IMR-90 (cell line): ENCODE measurements around the gene GLS. TPM values are rescaled to one million over a fixed set of nuclear protein-coding genes. Genes with fewer than 3 reads are reported as not detected.
"Not testable (repeated sequence)": the region's sequence is repeated elsewhere in the genome, so short reads cannot be mapped to it uniquely, and the experiment has no call there.

ENCODE experiments used
- ATAC-seq: fragments of 200-7000 bp; cut with Tn5 transposase; 2 replicates; pipeline ENCODE4 v1.9.1; 2020; ENCODE audit warnings: low read depth, mild to moderate bottlenecking, moderate library complexity
- BruUV-seq: library from RNA; stranded (reverse); fragments of 400-500 nt; replicated peaks from 2 replicates; lab custom pipeline; 2021; lab: Mats Ljungman, UMichigan
- CTCF ChIA-PET: fragments of 300-600 bp; formaldehyde crosslinking; extraction: SDS; loops from one replicate; lab custom pipeline; 2021; ENCODE audit warnings: antibody characterized with exemption; lab: Yijun Ruan, JAX
- POLR2A ChIA-PET: fragments of 300-600 bp; sonication (Branson Sonifier 250); formaldehyde crosslinking; loops from one replicate; lab custom pipeline; 2022; ENCODE audit warnings: antibody characterized with exemption; ENCODE audit not compliant: unreplicated experiment; lab: Charles Lee
- DNase-seq: peaks from one replicate; pipeline ENCODE4 v3.0.0; 2013
- H2AFZ ChIP-seq: replicated peaks from 2 replicates; pipeline ENCODE3; 2013; ENCODE audit warnings: low read length, mild to moderate bottlenecking; ENCODE audit not compliant: poor library complexity
- H2AK5ac ChIP-seq: 2 replicates; pipeline ENCODE4 v1.6.1; 2013; ENCODE audit warnings: low read depth, low read length, inconsistent platforms
- H2AK9ac ChIP-seq: replicated peaks from 2 replicates; pipeline ENCODE3; 2013; ENCODE audit warnings: mild to moderate bottlenecking, low read depth, low read length, moderate library complexity; ENCODE audit not compliant: poor library complexity
- H2BK120ac ChIP-seq: 2 replicates; pipeline ENCODE4 v1.6.1; 2013; ENCODE audit warnings: low read depth, low read length, inconsistent platforms
- H2BK15ac ChIP-seq: 3 replicates; pipeline ENCODE4 v1.6.1; 2013; ENCODE audit warnings: low read depth, low read length, inconsistent platforms
- H2BK20ac ChIP-seq: 2 replicates; pipeline ENCODE4 v1.6.1; 2013; ENCODE audit warnings: low read depth, mild to moderate bottlenecking, inconsistent platforms, low read length, moderate library complexity
- H2BK5ac ChIP-seq: 2 replicates; pipeline ENCODE4 v1.6.1; 2013; ENCODE audit warnings: mild to moderate bottlenecking, low read depth, low read length, inconsistent platforms; ENCODE audit not compliant: poor library complexity, severe bottlenecking
- H3K14ac ChIP-seq: replicated peaks from 2 replicates; pipeline ENCODE4 v1.6.1; 2013; ENCODE audit warnings: low read depth, low read length, inconsistent platforms
- H3K18ac ChIP-seq: 2 replicates; pipeline ENCODE4 v1.6.1; 2013; ENCODE audit warnings: low read depth, low read length, control low read depth
- H3K23ac ChIP-seq: 2 replicates; pipeline ENCODE4 v1.6.1; 2013; ENCODE audit warnings: low read depth, low read length, inconsistent platforms
- H3K27ac ChIP-seq: 2 replicates; pipeline ENCODE4 v1.5.1; 2013; ENCODE audit warnings: mild to moderate bottlenecking, control low read depth, low read length; ENCODE audit not compliant: insufficient read depth
- H3K27me3 ChIP-seq: 2 replicates; pipeline ENCODE4 v1.6.1; 2013; ENCODE audit warnings: low read length; ENCODE audit not compliant: control insufficient read depth, insufficient read depth
- H3K36me3 ChIP-seq: 2 replicates; pipeline ENCODE4 v1.6.1; 2013; ENCODE audit warnings: low read length, mixed read lengths; ENCODE audit not compliant: control insufficient read depth, insufficient read depth
- H3K4ac ChIP-seq: 2 replicates; pipeline ENCODE4 v1.6.1; 2013; ENCODE audit warnings: low read depth, low read length, inconsistent platforms
- H3K4me1 ChIP-seq: 2 replicates; pipeline ENCODE4 v1.6.1; 2013; ENCODE audit warnings: low read length, mixed read lengths; ENCODE audit not compliant: control insufficient read depth, insufficient read depth
- H3K4me2 ChIP-seq: 2 replicates; pipeline ENCODE4 v1.6.1; 2013; ENCODE audit warnings: low read depth, mild to moderate bottlenecking, control low read depth, low read length, moderate library complexity
- H3K4me3 ChIP-seq: 2 replicates; pipeline ENCODE4 v1.5.1; 2013; ENCODE audit warnings: low read depth, mild to moderate bottlenecking, control low read depth, low read length, moderate library complexity; ENCODE audit not compliant: insufficient read depth
- H3K56ac ChIP-seq: 2 replicates; pipeline ENCODE4 v1.6.1; 2013; ENCODE audit warnings: low read length, inconsistent platforms; ENCODE audit not compliant: insufficient read depth; ENCODE audit errors: extremely low read depth
- H3K79me1 ChIP-seq, 2 experiments: 2 replicates each; pipeline ENCODE4 v1.6.1; 2013; ENCODE audit warnings: low read length in 2 of 2, inconsistent platforms in 1 of 2, low read depth in 1 of 2
- H3K9ac ChIP-seq: 2 replicates; pipeline ENCODE4 v1.6.1; 2013; ENCODE audit warnings: low read depth, low read length, control low read depth
- H3K9me1 ChIP-seq: 2 replicates; pipeline ENCODE4 v1.6.1; 2013; ENCODE audit warnings: low read length, inconsistent platforms; ENCODE audit not compliant: insufficient read depth
- H3K9me3 ChIP-seq: 2 replicates; pipeline ENCODE4 v1.6.1; 2013; ENCODE audit warnings: low read length; ENCODE audit not compliant: control insufficient read depth, insufficient read depth
- H4K20me1 ChIP-seq: 2 replicates; pipeline ENCODE4 v1.6.1; 2013; ENCODE audit warnings: low read length, inconsistent platforms; ENCODE audit not compliant: insufficient read depth
- H4K5ac ChIP-seq: 2 replicates; pipeline ENCODE4 v1.6.1; 2013; ENCODE audit warnings: mild to moderate bottlenecking, low read depth, low read length, control low read depth
- H4K8ac ChIP-seq, 2 experiments: 2 replicates each; pipeline ENCODE4 v1.6.1; 2013; ENCODE audit warnings: low read depth in 2 of 2, low read length in 2 of 2, control low read depth in 1 of 2, inconsistent platforms in 1 of 2
- H4K91ac ChIP-seq: 2 replicates; pipeline ENCODE4 v1.6.1; 2013; ENCODE audit warnings: low read depth, low read length, inconsistent platforms; ENCODE audit not compliant: insufficient read depth
- BHLHE40 ChIP-seq: fragments of 150-350 bp; IDR thresholded peaks from 2 replicates; pipeline ENCODE4 v1.6.1; 2016; ENCODE audit warnings: mild to moderate bottlenecking, low read depth, low read length
- CEBPB ChIP-seq: IDR thresholded peaks from 2 replicates; pipeline ENCODE4 v1.6.1; 2012; ENCODE audit warnings: low read depth, low read length, improper control_type of control experiment
- CHD1 ChIP-seq: IDR thresholded peaks from 2 replicates; pipeline ENCODE4 v1.6.1; 2012; ENCODE audit warnings: low read depth, low read length, improper control_type of control experiment
- CTCF ChIP-seq: conservative IDR thresholded peaks from 2 replicates; pipeline ENCODE4 v1.5.1; 2012; ENCODE audit warnings: mild to moderate bottlenecking, low read depth, low read length, improper control_type of control experiment
- ELK1 ChIP-seq: fragments of 150-350 bp; IDR thresholded peaks from 2 replicates; pipeline ENCODE4 v1.6.1; 2016; ENCODE audit warnings: low read depth, mild to moderate bottlenecking, low read length, moderate library complexity, borderline replicate concordance
- NFE2L2 ChIP-seq: fragments of 150-350 bp; IDR thresholded peaks from 2 replicates; pipeline ENCODE4 v1.6.1; 2016; ENCODE audit warnings: low read depth, mild to moderate bottlenecking, low read length
- RFX5 ChIP-seq: IDR thresholded peaks from 2 replicates; pipeline ENCODE4 v1.8.0; 2012; ENCODE audit warnings: low read depth, mild to moderate bottlenecking, low read length, moderate library complexity
- WGBS, 2 experiments: methylation state at CpG; one replicate each; pipeline versions ENCODE4 v1.1.5 to v1.1.7; 2013; ENCODE audit warnings: missing lambda C conversion rate in 2 of 2; ENCODE audit not compliant: insufficient read length in 1 of 2; ENCODE audit errors: extremely low coverage in 2 of 2; 5-methylcytosine and 5-hydroxymethylcytosine counted together
- dilution Hi-C: fragments of 300-500 bp; cut with HindIII; formaldehyde crosslinking; loops from one replicate; pipeline ENCODE4 v1.14.3; 2018; ENCODE audit warnings: low sequenced_read_pairs; ENCODE audit not compliant: unreplicated experiment
- in situ Hi-C: fragments of 300-500 bp; cut with MboI; formaldehyde crosslinking; loops from 3 replicates; pipeline ENCODE4 v1.14.3; 2019; ENCODE audit warnings: low sequenced_read_pairs, inconsistent platforms, mixed read lengths
- intact Hi-C: fragments of 100-400 bp; cut with micrococcal nuclease; formaldehyde crosslinking; loops from 2 replicates; pipeline ENCODE4 v1.10.0; 2022
- polyA plus RNA-seq, 3 experiments: library from polyadenylated mRNA; depleted of rRNA; stranded (reverse); fragments of >200 nt; gene quantifications; 2 replicates each; pipeline ENCODE4 v1.2.3, GENCODE V29; 2012; ENCODE audit warnings: low replicate concordance in 1 of 3
- total RNA-seq: library from RNA; depleted of rRNA; stranded (reverse); fragments of >200 nt; gene quantifications from 2 replicates; pipeline ENCODE4 v1.2.3, GENCODE V29; 2012

GLS gene
- total and polyA plus RNA-seq, 2 of the 4 experiments (the other 2 are of a cell fraction): 87.5 to 130 TPM

- Histone ChIP-seq H2AK5ac (no peak overlapping the region), H2BK15ac (no peak overlapping the region), H4K91ac (no peak overlapping the region), H3K27ac (no peak overlapping the region), H4K8ac (no peak overlapping the region), H2BK20ac (no peak overlapping the region), H3K79me1 (peaks cover 10 to 19% of the 10 kb centered on the region in 2 experiments), H3K56ac (no peak overlapping the region), H3K36me3 (peaks cover 58% of the 10 kb centered on the region), H2AFZ (no peak overlapping the region), H3K4me3 (no peak overlapping the region), H3K4me2 (no peak overlapping the region), H3K14ac (no peak overlapping the region), H2BK5ac (no peak overlapping the region), H3K4me1 (no peaks in the 10 kb centered on the region), H4K5ac (no peak overlapping the region), H3K9me1 (peaks cover 2% of the 10 kb centered on the region; the same call in 1 of the 2 replicates), H3K18ac (no peak overlapping the region), H3K9me3 (no peaks in the 10 kb centered on the region), H2AK9ac (no peak overlapping the region), H3K4ac (no peak overlapping the region), H3K23ac (no peak overlapping the region), H3K9ac (no peak overlapping the region), H3K27me3 (no peaks in the 10 kb centered on the region), H4K20me1 (0 out of 2 replicates have a peak, but pooled peaks cover 4% of the 10 kb centered on the region), H2BK120ac (no peak overlapping the region)
- TF ChIP-seq CEBPB (no peak), BHLHE40 (no peak), NFE2L2 (no peak), RFX5 (no peak), CHD1 (no peak), CTCF (no peak), ELK1 (no peak)
- in situ Hi-C loops: no loop called here
- BruUV-seq: no TSS peak
- intact Hi-C loops: no loop called here
- ATAC-seq: no peak
- ChIA-PET CTCF (no interaction called here), POLR2A (no interaction called here)
- dilution Hi-C loops: no loop called here
- 98% methylated on average over 7 of the region's 7 CpGs; no CpG with 5 or more reads in 1 of the 2 experiments for WGBS, 2 experiments
- no peak for DNase-seq
Observed at GRCh38 chr2:190994148-190994547, 113.5 kb downstream of the GLS start.

- H4K20me1 ChIP-seq, H3K27me3 ChIP-seq, H3K9me1 ChIP-seq, H3K18ac ChIP-seq, POLR2A ChIA-PET, intact Hi-C loops, H2AK9ac ChIP-seq, H3K4me2 ChIP-seq, dilution Hi-C loops, H3K9ac ChIP-seq, H2BK20ac ChIP-seq, BruUV-seq, H2BK5ac ChIP-seq, DNase-seq, H3K27ac ChIP-seq, H4K5ac ChIP-seq, H3K14ac ChIP-seq, H4K91ac ChIP-seq, H2AK5ac ChIP-seq, H4K8ac ChIP-seq, H3K56ac ChIP-seq, H3K4me3 ChIP-seq, ATAC-seq, CTCF ChIA-PET, H3K23ac ChIP-seq, H2AFZ ChIP-seq, H2BK15ac ChIP-seq, H3K4me1 ChIP-seq, H3K9me3 ChIP-seq, H2BK120ac ChIP-seq, in situ Hi-C loops, H3K4ac ChIP-seq: not testable (repeated sequence)
- WGBS, 2 experiments: no CpG with 5 or more reads among the region's 3 CpGs
- H3K79me1 ChIP-seq: peaks cover 10 to 19% of the 10 kb centered on the region in 2 experiments
- peaks cover 61% of the 10 kb centered on the region for H3K36me3 ChIP-seq
Observed at GRCh38 chr2:190995315-190995714, 114.7 kb downstream of the GLS start.
